Measurements from ENCODE around the gene SLC4A1.

Gene SLC4A1

GRCh38 chr17:44207319-44207718 is 60.6 kb downstream of the SLC4A1 start:
- no peak for DNase-seq (ENCODE audit: low read depth in 4 of 4, low spot score in 1 of 4)

- no peak for DNase-seq (ENCODE audit: low read depth in 4 of 4, low spot score in 1 of 4)
These were observed 61.1 kb downstream of the SLC4A1 start for GRCh38 chr17:44206825-44207155.

GRCh38 chr17:44205962-44206824 is 61.7 kb downstream of the SLC4A1 start:
- DNase-seq (ENCODE audit: low read depth in 4 of 4, low spot score in 1 of 4) = no peak

- no peak for DNase-seq (ENCODE audit: low read depth in 4 of 4, low spot score in 1 of 4)
These were observed 63.5 kb downstream of the SLC4A1 start for GRCh38 chr17:44204441-44204882.

GRCh38 chr17:44203731-44204440 is 64.0 kb downstream of the SLC4A1 start:
- peak in 1 of 4 experiments; percentile 49 for DNase-seq (ENCODE audit: low read depth in 4 of 4, low spot score in 1 of 4)

DNA sequence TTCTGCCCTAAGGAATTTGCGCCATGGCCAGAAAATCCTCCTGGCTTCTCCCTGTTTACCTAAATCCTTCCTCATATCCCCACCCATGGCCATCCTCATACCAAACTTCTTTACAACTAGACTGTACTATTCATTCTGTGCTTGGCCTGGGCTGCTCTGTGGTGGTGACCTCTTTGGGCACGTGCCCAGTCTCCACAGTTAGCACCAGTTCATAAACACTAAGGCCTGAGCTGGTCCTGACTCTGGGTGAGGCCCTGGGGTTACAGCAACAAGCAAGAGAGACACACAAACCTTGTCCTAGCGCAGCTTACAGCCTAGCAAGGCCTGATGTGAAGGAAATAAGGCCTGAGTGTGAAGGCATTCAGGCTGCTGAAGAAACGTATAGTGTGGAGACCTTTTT is 65.2 kb downstream of the SLC4A1 start:
- DNase-seq (ENCODE audit: low read depth in 4 of 4, low spot score in 1 of 4) = no peak

- DNase-seq (ENCODE audit: low read depth in 4 of 4, low spot score in 1 of 4) = no peak
These were observed 67.3 kb downstream of the SLC4A1 start for GRCh38 chr17:44200478-44201155.

DNA sequence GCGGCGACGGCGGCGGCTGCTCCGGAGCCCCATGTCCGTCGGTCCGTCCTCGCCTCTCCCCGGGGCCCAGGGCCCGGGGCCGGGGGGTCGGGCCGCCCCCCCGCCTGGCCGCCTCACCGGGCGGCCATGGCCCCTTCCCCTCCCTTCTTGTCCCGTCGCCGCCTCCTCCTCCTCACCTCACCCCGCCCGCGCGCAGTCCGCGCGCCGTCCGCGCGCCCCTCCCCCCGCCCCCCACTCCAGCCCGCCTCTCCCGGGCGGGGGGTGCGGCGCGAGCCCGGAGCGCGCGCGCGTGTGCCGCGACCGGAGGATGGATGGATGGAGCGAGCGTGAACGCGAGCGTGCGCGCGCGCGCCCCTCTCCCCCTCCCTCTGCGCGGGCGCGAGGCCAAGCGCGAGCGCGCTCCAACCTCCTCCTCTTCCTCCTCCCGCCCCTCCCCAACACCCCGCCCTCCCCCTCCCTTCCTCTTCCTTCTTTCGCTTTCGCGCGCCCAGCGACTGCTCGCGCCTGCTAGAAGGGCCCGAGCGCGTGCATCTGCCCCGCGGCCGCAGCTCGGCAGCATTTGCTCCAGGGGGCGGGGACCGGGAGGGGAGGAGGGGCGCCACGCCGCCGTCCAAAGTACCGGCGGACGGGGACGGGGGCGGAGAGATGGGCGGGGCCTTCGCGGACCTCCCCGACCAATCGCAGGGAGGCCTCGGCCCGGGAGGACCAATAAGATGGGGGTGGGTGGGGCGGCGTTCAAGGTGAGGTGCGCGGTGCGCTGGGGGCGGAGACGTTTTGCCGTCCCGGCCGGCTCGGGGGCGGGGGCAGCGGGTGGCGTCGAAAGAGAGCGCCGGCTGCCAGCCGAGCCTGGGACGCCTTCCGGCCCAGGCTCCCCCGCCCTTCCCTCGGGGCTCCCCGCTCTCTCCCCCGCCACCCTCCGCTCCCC is 68.1 kb downstream of the SLC4A1 start, which contains the start of gene ATXN7L3:
TSS of gene ATXN7L3 (minus strand) at position 332 of the 925 bp plus-strand sequence. CDS start 1,814 bp downstream, outside the sequence.
- DNase-seq (ENCODE audit: low read depth in 4 of 4, low spot score in 1 of 4) = peak; percentile 98 to 100 (median 100)

DNA sequence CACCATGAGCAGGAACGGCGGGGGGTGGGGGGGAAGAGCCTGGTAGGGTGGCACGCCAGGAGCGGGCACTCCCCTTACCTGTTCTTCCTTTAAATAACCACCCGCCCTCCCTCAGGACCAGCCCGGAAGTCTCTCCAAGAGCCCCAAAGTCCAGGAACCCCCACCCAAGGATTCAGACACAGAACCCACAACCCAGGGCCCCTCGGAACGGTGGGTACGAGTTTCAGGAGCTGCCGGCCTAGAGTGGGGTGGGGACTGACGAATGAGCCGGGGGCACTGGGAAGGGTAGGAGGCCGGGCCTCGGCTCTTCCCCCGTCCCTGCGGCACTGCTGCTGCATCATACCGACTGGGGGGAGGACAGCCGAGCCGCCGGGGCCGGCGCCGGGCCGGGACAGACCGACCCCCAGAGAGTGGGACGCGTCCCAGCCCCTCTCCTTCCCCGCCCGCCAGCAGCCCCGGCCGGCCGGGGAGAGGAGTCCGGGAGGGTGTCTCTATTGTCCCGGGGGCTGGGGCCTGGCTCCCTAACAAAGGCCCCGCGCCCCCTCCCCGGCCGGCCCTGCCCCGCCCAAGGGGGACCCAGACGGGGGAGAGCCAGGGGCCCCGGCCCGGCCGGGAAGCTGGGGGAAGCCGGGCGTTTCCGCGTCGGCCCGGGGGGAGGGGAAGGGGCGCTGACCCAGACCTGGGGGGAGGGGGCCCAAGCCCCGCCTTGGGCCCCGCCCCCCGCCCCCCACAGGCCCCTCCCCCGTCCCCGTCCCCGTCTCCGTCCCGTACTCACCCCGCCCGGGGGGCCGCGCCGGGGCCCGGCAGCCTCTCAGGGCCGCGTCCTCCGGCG is 69.0 kb downstream of the SLC4A1 start:
- DNase-seq (ENCODE audit: low read depth in 4 of 4, low spot score in 1 of 4) = peak in 1 of 4 experiments; percentile 46

Data from stimulated activated CD4-positive, alpha-beta T cell treated with anti-CD3 and anti-CD28 coated beads, Interleukin-1b, Interleukin-23, amount 100 ng/mL, for 24 hours (primary cell).